ENCODE data around the gene ARRDC2.
A peak's percentile ranks its signal among the peaks of the same experiment; 100 is the strongest.
"Not testable (repeated sequence)": the region's sequence is repeated elsewhere in the genome, so short reads cannot be mapped to it uniquely, and the experiment has no call there.

Gene ARRDC2

DNA sequence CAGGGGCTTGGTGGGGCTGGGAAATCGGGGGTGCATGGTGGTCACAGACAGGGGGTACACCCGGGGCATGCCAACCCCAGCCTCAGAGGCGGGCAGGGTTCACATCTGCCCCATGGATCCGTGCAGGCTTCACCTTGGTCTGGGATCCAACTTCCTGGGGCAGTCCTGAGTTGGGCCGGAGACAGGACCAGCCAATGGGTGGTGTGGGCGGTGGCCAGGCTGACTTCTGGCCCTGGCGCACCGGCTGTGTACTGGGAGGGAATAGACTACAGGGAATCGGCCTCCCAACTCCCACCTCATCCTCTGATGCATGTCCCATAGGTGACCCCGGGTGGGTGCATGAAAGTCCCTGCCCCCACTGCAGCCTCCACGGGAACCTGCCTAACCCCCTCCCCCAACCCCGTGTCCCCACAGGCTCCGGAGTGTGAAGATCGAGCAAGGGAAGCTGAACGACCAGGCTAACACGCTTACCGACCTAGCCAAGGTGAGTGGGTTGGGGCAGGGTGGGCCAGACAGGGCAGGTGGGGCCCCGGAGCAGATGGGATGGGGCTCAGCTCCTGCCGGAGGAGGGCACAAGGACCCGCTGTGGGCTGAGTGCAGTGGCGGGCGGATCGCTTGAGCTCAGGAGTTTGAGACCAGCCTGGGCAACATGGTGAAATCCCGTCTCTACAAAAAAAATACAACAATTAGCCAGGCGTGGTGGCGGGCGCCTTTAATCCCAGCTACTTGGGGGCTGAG is 14.7 kb upstream of the ARRDC2 start:
- no peak for DNase-seq

DNA sequence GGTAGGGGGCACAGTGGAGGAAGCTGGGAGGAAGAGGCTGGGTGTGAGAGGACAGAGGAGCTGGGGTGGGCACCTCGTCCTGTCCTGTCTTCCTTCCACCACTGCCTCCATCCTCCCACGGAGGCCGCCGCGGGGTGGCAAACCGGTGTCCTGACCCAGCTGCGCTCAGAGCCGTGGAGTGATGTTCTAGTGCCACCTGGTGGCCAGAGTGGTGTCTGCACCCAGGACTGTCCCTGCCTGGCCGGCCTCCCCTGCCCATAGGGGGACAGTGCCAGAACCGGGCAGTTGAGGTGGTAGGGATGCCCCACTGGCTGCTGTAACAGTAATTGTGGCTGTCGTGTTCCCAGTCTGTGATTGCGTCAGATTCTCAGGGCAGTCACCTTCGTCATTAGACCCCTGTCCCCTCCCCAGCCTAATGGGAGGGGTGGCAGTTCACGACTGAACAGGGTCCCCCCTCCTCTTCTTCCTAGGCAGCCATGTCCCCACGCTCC is 11.1 kb upstream of the ARRDC2 start:
- DNase-seq: no peak

DNA sequence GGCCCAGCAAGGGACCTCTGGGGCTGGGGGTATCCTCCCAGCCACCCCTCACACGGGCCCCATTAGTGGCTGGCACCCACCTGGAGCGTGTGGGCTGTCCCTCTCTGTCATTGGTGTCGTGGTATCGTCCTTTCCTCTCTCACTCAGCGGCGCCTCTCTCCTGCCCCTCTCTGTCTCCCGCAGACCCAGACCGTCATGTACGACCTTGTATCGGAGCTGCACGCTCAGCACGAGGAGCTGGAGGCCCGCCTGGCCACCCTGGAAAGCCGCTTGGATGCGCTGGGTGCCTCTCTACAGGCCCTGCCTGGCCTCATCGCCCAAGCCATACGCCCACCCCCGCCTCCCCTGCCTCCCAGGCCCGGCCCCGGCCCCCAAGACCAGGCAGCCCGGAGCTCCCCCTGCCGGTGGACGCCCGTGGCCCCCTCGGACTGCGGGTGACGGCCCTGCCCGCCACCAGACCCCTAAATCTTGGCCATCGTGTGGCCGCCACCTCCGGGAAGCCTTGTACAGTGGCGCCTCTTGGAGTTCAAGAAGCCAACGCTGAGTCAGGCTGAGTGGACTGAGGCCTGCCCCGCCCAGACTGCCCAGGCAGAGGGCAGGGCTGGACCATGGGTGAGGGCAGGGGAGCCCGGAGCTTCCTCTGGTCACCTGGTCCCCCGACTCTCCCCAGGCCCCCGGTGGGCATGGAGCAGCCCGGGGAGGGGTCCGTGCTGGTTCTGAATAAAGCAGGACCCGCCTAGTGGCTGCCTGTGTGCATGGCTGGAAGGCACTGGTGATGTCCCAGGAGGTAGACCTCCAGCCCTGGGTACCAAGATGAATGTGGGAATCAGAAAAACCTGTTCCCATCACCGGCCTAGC is 9.8 kb upstream of the ARRDC2 start:
- DNase-seq: no peak

DNA sequence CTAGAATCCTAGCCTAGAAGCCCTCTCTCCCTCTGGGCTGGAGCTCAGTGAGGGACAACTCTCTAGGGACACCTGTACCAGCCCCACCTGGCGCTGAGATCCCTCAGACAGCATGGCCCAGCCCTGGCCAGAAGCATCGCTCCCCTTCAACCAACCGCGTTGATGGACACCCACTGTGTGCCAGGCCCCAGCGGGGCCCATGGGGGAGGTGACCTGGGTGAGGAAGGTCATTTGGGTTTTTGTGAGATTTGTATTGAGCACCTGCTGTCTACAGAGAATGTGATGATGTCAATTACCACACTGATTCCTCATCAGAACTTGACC is 9.2 kb upstream of the ARRDC2 start:
- no peak for DNase-seq

DNA sequence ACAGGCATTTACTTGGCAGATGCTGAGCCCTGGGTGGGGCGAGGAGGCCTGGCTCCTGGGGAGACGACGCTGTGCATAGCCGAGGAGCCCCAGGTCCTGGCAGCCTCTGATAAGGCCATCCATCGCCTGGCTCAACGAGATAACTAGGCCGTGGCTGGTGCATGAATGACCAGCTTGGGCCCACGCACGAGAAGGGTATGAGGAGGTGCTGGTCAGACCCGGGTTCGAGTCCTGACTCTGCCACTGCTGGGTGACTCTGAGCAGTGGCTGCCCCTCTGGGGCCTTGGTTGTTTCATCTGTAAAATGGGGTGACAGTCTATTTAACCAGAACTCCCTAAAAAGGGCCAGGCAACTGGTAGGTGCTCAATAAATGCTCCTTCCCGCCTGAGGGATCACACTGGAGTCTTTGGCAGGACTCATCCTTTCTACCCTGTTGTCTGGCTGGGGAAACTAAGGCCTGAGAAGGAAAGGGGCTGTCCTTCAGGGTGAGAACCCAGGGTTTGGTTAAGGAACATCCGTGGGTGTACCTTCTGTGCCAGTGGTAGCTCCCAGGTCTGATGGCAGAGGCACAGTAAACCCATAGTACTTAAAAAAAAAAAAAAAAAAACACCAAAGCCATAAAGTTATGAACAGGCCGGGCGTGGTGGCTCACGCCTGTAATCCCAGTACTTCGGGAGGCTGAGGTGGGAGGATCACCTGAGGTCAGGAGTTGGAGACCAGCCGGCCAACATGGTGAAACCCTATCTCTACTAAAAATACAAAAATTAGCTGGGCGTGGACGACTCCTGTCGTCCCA is 8.1 kb upstream of the ARRDC2 start:
- no peak for DNase-seq

DNA sequence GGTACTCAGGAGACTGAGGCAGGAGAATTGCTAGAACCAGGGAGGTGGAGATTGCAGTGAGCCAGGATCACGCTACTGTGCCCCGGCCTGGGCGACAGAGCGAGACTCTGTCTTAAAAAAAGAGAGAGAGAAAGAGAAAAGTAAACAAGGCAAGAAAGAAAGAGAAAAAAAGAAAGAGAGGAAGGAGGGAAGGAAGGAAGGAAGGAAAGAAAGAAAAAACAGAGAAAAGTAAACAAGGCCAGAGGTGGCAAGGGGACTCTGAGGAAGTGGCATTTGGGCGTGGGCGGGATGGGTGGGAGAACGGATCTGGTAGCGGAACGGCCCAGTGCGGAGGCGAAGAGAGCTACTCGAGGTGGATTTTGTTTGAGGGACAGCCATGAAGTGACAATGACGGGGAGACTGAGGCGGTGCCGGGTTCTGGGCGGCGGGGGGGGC is 7.5 kb upstream of the ARRDC2 start:
- DNase-seq: no peak

DNA sequence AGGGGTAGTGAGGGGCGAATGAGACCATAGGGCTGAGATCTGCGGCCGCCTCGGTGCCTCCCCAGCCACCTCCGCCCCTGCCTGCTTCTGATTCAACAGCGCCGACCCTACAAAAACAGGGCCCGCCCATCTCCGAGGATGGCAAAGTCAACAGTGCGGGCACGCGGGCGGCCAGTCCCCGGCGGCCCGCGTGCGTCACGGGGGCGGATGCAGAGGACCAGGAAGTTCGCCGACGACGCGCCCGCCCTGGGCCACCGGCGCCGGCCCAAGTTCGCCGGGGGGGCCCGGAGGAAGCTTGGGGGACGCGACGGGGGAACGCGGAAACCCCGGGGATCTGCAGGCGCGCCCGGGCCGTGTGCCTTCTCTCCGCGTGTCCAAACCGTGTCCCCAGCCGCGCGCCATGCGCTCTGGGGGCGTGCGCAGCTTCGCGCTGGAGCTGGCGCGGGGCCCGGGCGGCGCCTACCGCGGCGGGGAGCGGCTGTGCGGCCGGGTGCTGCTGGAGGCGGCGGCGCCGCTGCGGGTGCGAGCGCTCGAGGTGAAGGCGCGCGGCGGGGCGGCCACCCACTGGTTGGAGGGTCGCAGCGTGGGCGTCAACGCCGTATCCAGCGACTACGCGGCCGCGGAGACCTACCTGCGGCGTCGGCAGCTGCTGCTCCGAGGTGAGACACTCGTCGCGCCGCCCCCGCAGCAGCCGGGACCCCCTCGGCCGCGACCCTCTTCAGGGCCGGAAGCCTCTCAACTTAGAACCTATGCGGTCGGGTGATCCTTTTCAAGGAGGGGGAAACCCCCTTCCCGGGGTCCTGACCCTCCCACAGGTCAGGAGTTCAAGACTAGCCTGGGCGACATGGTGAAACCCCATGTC is 6.8 kb upstream of the ARRDC2 start:
- DNase-seq: peak; percentile 39

DNA sequence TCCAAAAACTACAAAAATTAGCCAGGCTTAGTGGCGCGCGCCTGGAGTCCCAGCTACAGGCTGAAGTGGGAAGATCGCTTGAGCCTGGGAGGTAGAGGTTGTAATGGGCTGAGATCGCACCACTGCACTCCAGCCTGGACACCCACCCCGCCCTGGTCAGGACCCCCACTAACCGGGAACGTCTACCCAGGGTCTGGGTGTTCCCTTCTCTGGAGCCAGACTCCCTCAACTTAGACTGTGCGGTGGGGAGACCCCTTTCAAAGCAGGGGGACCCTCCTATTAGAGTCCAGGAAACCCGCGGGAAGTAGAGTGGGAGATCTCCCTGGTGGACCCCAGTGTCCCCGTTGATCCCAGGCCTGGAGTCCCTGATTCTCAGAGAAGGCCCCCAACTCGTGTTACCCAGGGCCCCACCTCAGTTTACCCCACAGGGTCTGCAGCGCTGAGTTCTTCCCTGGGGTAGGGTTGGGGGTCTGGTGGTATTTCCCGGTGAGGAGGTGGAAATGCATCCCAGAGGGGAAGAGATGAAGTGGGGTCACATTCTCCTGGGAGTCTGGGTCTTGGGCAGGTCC is 6.1 kb upstream of the ARRDC2 start:
- no peak for DNase-seq

DNA sequence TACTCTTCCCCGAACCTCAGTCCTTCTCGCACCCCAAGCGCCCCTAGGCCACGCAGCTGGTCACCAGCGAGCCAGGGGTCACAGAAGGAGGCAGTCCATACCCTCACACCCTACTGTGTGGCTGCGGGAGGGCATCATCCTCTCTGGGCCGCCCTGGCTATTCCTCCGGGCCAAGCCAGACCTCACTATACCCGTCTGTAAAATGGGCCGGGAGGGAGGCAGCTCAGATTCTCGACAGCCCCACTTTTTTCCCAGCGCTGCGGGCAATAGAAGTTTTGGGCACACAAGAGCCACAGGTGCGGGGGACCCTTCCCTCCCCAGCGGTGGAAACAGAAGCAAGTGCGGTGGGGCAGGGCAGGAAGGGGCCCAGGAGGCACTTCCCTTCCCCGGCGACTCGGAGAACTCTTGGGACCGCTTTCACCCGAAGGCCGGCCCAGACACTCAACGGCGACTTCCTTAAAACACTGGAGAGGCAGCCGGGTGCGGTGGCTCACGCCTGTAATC is 5.6 kb upstream of the ARRDC2 start:
- no peak for DNase-seq

DNA sequence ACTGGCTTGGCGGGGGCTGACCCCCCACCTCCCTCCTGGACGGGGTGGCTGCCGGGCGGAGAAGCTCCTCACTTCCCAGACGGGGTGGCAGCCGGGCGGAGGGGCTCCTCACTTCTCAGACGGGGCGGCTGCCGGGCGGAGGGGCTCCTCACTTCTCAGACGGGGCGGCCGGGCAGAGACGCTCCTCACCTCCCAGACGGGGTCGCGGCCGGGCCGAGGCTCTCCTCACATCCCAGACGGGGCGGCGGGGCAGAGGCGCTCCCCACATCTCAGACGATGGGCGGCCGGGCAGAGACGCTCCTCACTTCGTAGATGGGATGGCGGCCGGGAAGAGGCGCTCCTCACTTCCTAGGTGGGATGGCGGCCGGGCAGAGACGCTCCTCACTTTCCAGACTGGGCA is 2.2 kb upstream of the ARRDC2 start:
- not testable (repeated sequence) for DNase-seq

DNA sequence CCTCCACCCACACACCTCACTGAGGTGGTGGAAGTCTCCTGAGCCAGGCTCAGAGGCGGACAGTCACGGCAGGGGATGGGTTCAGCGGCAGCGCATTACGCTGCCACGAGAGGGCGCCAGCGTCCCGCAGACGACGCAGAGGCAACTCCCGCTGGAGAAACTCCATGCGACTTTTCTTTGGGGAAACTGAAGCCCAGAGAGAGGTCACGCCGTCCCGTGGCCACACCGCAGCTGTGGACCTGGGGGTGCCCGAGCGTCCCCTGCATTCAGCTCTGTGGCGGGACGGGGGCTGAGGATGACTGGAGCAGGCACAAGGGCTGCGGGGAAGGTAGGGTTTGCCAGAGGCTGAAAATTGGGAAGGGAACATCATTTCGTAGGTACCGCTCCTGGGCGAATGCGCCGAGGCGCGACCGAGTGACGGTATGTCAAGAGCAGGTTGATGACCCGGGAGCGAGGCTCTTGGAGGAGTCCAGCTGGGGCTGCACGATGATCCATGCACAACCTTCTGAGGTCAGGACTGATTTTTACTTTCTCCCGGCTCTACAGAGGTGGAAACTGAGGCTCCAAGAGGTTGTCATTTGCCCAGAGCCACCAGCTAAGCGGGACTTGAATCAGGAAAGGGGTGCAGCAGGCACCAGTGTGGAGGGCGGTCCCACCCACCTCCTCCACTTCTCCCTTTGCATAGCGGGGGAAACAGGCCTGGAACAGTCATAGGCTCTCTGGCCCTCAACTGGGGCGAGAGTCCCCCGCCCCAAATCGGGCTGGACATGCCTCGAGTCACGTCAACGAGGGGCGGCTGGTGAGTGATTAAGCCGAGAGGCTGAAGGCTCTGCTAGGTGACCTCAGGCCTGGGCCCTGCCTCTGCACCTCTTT is 690 bp upstream of the ARRDC2 start:
- DNase-seq: peak; percentile 52

DNA sequence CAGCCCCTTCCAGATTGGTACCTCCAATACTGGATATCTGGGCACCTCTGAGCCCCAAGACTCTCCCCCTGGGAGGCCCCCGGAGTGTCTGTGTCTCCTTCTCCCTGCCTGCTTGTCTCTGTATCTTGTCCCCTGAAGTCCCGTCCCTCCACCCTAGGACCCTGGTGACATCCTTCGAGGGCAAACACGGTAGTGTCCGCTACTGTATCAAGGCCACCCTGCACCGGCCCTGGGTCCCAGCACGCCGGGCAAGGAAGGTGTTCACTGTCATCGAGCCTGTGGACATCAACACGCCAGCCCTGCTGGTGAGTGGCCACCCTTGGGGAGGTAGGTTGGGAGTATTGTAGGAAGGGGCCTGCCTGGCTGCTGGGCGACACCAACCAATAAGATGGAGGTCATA is 844 bp downstream of the ARRDC2 start:
- DNase-seq: no peak

DNA sequence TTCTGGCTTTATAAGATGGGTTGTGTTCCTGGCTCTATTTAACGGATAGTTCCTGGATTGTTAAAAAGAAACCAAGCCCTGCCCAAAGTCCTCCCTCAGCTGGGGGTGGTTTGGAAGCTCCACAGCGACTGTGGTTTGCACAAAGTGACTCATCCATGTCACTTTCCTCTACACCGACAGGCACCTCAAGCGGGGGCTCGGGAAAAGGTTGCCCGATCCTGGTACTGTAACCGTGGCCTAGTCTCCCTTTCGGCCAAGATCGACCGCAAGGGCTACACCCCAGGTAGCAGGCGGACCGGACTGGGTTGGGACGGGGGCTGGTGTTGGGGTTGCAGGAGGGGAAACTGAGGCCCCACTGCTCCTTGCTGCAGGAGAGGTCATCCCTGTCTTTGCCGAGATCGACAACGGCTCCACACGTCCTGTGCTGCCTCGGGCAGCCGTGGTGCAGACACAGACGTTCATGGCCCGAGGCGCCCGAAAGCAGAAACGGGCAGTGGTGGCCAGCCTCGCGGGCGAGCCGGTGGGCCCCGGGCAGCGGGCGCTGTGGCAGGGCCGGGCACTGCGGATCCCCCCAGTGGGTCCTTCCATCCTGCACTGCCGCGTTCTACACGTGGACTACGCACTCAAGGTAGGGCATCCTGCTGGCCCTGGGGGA is 1.6 kb downstream of the ARRDC2 start:
- no peak for DNase-seq

DNA sequence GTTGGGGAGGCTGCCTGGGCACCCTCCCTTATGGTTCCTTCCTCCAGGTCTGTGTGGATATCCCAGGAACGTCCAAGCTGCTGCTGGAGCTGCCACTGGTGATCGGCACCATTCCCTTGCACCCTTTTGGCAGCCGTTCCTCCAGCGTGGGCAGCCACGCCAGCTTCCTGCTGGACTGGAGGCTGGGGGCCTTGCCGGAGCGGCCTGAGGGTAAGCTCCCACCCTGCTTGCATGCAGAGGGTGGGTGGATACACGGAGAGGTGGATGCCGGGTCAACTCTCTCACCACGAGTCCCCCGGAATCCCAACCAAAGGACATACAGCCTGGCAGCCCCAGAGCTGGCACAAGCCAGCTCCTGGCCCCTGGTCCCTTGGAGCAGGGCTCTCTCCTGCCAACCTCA is 2.2 kb downstream of the ARRDC2 start:
- DNase-seq: no peak

DNA sequence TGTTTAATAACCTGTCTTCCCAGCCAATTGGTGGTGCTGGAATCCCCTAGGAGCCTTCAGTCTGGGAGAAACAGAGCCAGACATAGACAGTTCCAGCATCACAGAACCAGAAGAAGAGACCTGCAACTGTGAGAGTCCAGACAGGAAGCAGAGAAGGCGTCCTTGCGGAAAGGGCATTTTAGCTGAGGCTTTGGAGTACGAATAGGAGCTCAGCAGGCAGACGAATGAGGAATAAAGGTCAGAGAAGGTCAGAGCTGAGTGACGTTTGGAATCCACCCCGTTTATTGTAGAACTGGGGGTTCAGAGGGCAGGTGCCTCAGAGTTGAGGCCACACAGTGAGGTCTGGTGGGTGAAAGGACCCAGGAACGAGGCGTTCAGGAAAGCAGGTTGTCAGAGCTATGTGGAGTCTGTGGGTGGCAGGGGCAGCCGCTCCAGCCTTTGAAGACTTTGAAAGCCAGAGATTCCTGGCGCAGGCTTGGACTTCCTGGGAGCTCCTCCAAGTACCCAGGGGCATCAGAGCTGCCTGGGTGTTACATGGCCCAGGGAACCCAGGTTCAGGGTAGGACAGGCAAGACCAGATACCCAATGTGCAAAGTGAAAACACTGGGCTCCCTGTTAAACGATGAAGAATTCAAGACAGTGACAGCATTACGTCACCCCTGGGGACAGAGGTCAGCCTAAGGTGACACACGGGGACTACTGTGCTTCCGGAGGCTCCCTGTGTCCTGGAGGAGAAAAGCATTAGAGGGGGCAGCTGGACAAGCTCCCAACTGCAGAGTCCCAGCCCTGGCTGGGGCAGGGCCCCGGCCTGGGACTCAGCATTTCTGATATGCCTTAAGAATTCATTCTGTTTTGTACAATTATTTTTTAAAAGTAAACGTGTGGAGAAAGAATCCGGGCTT is 5.5 kb downstream of the ARRDC2 start:
- DNase-seq: no peak

DNA sequence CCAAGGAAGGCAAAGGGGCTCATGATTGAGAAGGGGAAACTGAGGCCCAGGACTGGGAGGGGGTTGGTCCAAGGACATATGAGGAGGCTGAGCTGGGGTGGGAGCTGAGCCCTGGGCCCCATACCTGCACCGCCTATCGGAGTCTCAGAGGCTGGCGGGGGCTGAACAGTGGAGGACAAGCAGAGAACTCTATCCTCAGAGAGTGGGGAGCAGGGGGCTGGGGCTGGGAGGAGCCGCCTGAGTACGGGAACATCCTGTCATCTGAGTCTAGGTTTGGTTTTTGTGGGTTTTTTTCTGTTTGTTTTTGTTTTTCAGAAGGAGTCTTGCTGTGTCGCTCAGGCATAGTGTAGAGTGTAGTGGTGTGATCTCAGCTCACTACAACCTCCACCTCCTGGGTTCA is 6.2 kb downstream of the ARRDC2 start:
- DNase-seq: no peak

DNA sequence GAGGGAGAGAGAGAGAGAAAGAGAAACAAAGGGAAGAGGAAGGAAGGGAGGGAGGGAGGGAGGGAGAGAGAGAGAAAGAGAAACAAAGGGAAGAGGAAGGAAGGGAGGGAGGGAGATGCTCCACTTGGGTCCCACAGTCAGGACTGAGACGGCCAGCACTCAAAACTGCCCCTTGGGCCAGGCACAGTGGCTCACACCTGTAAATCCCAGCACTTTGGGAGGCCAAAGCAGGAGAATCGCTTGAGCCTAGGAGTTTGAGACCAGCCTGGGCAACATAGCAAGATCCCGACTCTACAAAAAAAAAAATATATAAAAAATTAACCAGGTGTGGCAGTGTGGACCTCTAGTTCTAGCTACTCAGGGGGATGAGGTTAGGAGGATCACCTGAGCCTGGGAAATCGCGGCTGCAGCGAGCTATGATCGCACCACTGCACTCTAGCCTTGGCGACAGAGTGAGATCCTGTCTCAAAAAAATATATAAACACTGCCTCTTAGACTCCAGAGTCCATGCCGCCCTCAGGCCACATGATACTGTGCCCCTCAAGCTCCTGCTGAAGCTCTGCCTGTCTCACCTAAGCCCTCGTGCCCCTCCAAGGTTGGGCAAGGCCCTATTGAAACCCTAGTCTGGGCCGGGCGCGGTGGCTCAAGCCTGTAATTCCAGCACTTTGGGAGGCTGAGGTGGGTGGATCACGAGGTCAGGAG is 8.4 kb downstream of the ARRDC2 start:
- no peak for DNase-seq

DNA sequence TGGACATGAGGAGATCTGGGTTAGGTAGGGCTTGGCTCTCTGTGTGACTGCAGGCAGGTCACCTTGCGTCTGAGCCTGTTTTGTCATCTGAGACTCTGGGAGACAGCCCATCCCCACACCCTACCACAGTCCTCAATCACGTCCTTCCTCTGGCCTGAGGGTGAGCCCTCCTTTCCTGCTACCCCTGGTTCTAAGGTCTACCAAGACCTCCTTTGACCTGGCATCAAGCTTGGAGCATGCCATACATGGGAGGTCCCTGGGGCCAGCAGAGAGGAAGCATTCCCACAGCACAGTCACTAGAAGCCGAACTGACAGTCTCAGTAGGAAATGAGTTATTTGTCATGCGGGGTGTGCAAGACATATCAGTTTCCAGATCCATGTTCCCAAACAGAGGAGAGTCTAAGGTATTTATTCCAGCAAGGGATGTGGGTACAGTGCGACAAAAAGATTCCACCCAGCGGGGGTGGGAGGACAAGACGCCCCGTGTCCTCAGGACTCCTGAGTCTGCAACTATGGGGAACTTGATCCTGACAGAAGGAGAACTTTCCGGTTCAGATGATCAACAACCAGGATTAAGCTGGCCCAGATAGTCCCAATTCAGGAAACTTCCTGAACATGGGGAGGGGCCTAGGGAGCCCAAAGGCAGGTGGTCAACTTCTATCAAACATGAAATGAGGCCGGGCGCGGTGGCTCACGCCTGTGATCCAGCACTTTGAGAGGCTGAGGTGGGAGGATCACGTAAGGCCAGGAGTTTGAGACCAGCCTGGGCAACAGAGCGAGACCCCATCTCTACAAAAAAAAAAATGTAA is 9.5 kb downstream of the ARRDC2 start:
- DNase-seq: no peak
